Measurements from ENCODE around the gene SLC25A19. TPM values are rescaled to one million over a fixed set of nuclear protein-coding genes. Genes with fewer than 3 reads are reported as not detected.
"Not testable (repeated sequence)": the region's sequence is repeated elsewhere in the genome, so short reads cannot be mapped to it uniquely, and the experiment has no call there.

Gene SLC25A19
- total and polyA plus RNA-seq, 2 experiments from 2014 or later, result 6.2 to 6.7 TPM

- no peaks in the 10 kb centered on the region for H4K20me1 ChIP-seq (ENCODE audit: insufficient read depth)
- no peak for DNase-seq
- no peaks in the 10 kb centered on the region for H3K9me3 ChIP-seq (ENCODE audit: low read depth)
- no peaks in the 10 kb centered on the region for H3K79me2 ChIP-seq (ENCODE audit: insufficient read depth)
- H3F3A ChIP-seq (ENCODE audit: insufficient read depth), result no peaks in the 10 kb centered on the region
- no peaks in the 10 kb centered on the region for H3K36me3 ChIP-seq (ENCODE audit: low read depth)
- in situ Hi-C loops (cut with MboI), result no loop called here
- no peaks in the 10 kb centered on the region for H3K4me1 ChIP-seq (ENCODE audit: insufficient read depth)
- no peak for TF ChIP-seq EZH2phosphoT487 (IDR thresholded peaks at IDR 0.05; ENCODE audit: insufficient read depth, low read depth)
- TF ChIP-seq EZH2 (IDR thresholded peaks at IDR 0.05; ENCODE audit: insufficient read depth, poor library complexity, severe bottlenecking), result no peak
- H3K9ac ChIP-seq, result no peak overlapping the region
- no peaks in the 10 kb centered on the region for H3K27me3 ChIP-seq (replicated peaks; ENCODE audit: insufficient read depth)
- H3K27ac ChIP-seq, result no peak overlapping the region
- no peak overlapping the region for H2AFZ ChIP-seq
- no peak overlapping the region for H3K4me3 ChIP-seq
- H3K4me2 ChIP-seq (ENCODE audit: unreplicated experiment), result no peak overlapping the region
- H3K9me2 ChIP-seq (ENCODE audit: insufficient read depth), result no peaks in the 10 kb centered on the region
- 73 to 74% methylated on average over 9 of the region's 9 CpGs for WGBS, 2 experiments (ENCODE audit: low coverage in 1 of 2, low lambda C conversion rate in 2 of 2, missing lambda C conversion rate in 2 of 2)
Observed at GRCh38 chr17:75301049-75301448, 11.8 kb upstream of the SLC25A19 start.

GRCh38 chr17:75300280-75300679 lies 11.0 kb upstream of the SLC25A19 start:
- H3K79me2 ChIP-seq (ENCODE audit: insufficient read depth), result no peaks in the 10 kb centered on the region
- H3K9me3 ChIP-seq (ENCODE audit: low read depth), result no peaks in the 10 kb centered on the region
- H3K4me1 ChIP-seq (ENCODE audit: insufficient read depth), result no peaks in the 10 kb centered on the region
- H3K9ac ChIP-seq, result no peak overlapping the region
- no peak for TF ChIP-seq EZH2phosphoT487 (IDR thresholded peaks at IDR 0.05; ENCODE audit: insufficient read depth, low read depth)
- no peak for TF ChIP-seq EZH2 (IDR thresholded peaks at IDR 0.05; ENCODE audit: insufficient read depth, poor library complexity, severe bottlenecking)
- in situ Hi-C loops (cut with MboI), result no loop called here
- H2AFZ ChIP-seq, result no peak overlapping the region
- no peaks in the 10 kb centered on the region for H3K27me3 ChIP-seq (replicated peaks; ENCODE audit: insufficient read depth)
- 49 to 60% methylated on average over 7 of the region's 7 CpGs for WGBS, 2 experiments (ENCODE audit: low coverage in 1 of 2, low lambda C conversion rate in 2 of 2, missing lambda C conversion rate in 2 of 2)
- H3K4me2 ChIP-seq (ENCODE audit: unreplicated experiment), result no peak overlapping the region
- no peak overlapping the region for H3K27ac ChIP-seq
- H3K9me2 ChIP-seq (ENCODE audit: insufficient read depth), result no peaks in the 10 kb centered on the region
- no peak overlapping the region for H3K4me3 ChIP-seq
- H4K20me1 ChIP-seq (ENCODE audit: insufficient read depth), result no peaks in the 10 kb centered on the region
- H3K36me3 ChIP-seq (ENCODE audit: low read depth), result no peaks in the 10 kb centered on the region
- no peak for DNase-seq
- no peaks in the 10 kb centered on the region for H3F3A ChIP-seq (ENCODE audit: insufficient read depth)

GRCh38 chr17:75295201-75296158 lies 6.2 kb upstream of the SLC25A19 start:
- in situ Hi-C loops (cut with MboI), result no loop called here
- no peaks in the 10 kb centered on the region for H3K27me3 ChIP-seq (replicated peaks; ENCODE audit: insufficient read depth)
- H3F3A ChIP-seq (ENCODE audit: insufficient read depth), result no peaks in the 10 kb centered on the region
- no peaks in the 10 kb centered on the region for H3K4me1 ChIP-seq (ENCODE audit: insufficient read depth)
- no peak overlapping the region for H2AFZ ChIP-seq
- H3K27ac ChIP-seq, result no peak overlapping the region
- H3K4me2 ChIP-seq (ENCODE audit: unreplicated experiment), result no peak overlapping the region
- no peak overlapping the region for H3K4me3 ChIP-seq
- no peaks in the 10 kb centered on the region for H4K20me1 ChIP-seq (ENCODE audit: insufficient read depth)
- DNase-seq, result no peak
- H3K9me3 ChIP-seq (ENCODE audit: low read depth), result no peaks in the 10 kb centered on the region
- no peaks in the 10 kb centered on the region for H3K36me3 ChIP-seq (ENCODE audit: low read depth)
- H3K9ac ChIP-seq, result no peak overlapping the region
- no peaks in the 10 kb centered on the region for H3K79me2 ChIP-seq (ENCODE audit: insufficient read depth)
- 83 to 88% methylated on average over 8 of the region's 8 CpGs for WGBS, 2 experiments (ENCODE audit: low coverage in 1 of 2, low lambda C conversion rate in 2 of 2, missing lambda C conversion rate in 2 of 2)
- no peaks in the 10 kb centered on the region for H3K9me2 ChIP-seq (ENCODE audit: insufficient read depth)
- TF ChIP-seq EZH2phosphoT487 (IDR thresholded peaks at IDR 0.05; ENCODE audit: insufficient read depth, low read depth) (no peak), EZH2 (IDR thresholded peaks at IDR 0.05; ENCODE audit: insufficient read depth, poor library complexity, severe bottlenecking) (no peak)

- H2AFZ ChIP-seq; H3K4me3 ChIP-seq; H3K79me2 ChIP-seq (ENCODE audit: insufficient read depth); H3K9ac ChIP-seq; H3K4me1 ChIP-seq (ENCODE audit: insufficient read depth); H3K9me3 ChIP-seq (ENCODE audit: low read depth); DNase-seq; H3K9me2 ChIP-seq (ENCODE audit: insufficient read depth); H3K27ac ChIP-seq; H3K27me3 ChIP-seq (replicated peaks; ENCODE audit: insufficient read depth); H3K4me2 ChIP-seq (ENCODE audit: unreplicated experiment); H4K20me1 ChIP-seq (ENCODE audit: insufficient read depth); in situ Hi-C loops (cut with MboI); H3K36me3 ChIP-seq (ENCODE audit: low read depth); H3F3A ChIP-seq (ENCODE audit: insufficient read depth): not testable (repeated sequence)
- WGBS, 2 experiments (ENCODE audit: low coverage in 1 of 2, low lambda C conversion rate in 2 of 2, missing lambda C conversion rate in 2 of 2), result 70 to 77% methylated on average over 12 to 16 of the region's 16 CpGs
Observed at GRCh38 chr17:75292810-75293448, 3.7 kb upstream of the SLC25A19 start.
